Measurements from ENCODE around the gene E2F4.

Gene E2F4

GRCh38 chr16:67195676-67196075 is 3.7 kb downstream of the E2F4 start:
- Histone ChIP-seq H2AK5ac (ENCODE audit: low read length) (no peak overlapping the region), H3K36me3 (ENCODE audit: control insufficient read depth, insufficient read depth, low read length) (peaks cover 27% of the 10 kb centered on the region), H4K5ac (ENCODE audit: low read length) (no peak overlapping the region), H3K9ac (ENCODE audit: low read length) (no peak overlapping the region), H3K4me2 (ENCODE audit: low read length) (no peak overlapping the region), H2BK120ac (ENCODE audit: low read depth, low read length) (no peak overlapping the region), H3K79me2 (ENCODE audit: control insufficient read depth, insufficient read depth, low read length) (peaks cover 24% of the 10 kb centered on the region), H2BK15ac (replicated peaks; ENCODE audit: low read depth) (no peak overlapping the region), H3K27ac (ENCODE audit: low read depth, low read length) (no peak overlapping the region), H3K4ac (ENCODE audit: low read depth, low read length) (no peak overlapping the region), H3K4me3 (ENCODE audit: low read length) (no peak overlapping the region), H3K27me3 (ENCODE audit: insufficient read depth, low read length, poor library complexity) (no peaks in the 10 kb centered on the region), H2BK5ac (ENCODE audit: low read length) (no peak overlapping the region), H4K8ac (ENCODE audit: low read depth, low read length) (no peak overlapping the region), H3K18ac (ENCODE audit: low read length) (no peak overlapping the region), H3K79me1 (ENCODE audit: low read length) (peaks cover 16% of the 10 kb centered on the region), H3K4me1 (ENCODE audit: control insufficient read depth, low read depth, low read length) (peaks cover 3% of the 10 kb centered on the region), H3K23ac (ENCODE audit: low read length) (no peak overlapping the region), H3K56ac (ENCODE audit: low read length) (no peak overlapping the region)
- no CpG with 5 or more reads among the region's 5 CpGs for WGBS (ENCODE audit: extremely low coverage, insufficient coverage, low lambda C conversion rate)
- no peak for DNase-seq

DNA sequence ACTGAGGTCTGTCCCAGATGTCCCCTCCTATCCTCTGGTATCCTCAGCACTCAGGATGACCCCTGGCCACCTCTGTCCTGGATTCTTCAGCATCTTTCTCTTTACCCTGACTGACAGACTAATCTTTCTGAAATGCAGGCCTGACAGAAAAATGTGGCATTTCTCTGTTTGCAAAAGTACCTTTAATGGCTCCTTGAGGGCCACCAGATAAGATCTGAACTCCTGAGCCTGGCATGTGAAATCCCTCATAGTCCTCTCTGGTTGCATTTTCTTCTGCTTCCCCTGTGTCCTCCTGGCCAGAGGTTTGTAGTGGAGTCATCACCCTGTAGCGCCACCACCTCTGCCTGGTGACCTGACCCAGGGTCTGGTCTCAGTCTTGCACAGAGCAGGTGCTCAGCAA is 4.9 kb downstream of the E2F4 start:
- no peak overlapping the region for H3K4me2 ChIP-seq (ENCODE audit: low read length)
- H3K18ac ChIP-seq (ENCODE audit: low read length) = no peak overlapping the region
- H4K5ac ChIP-seq (ENCODE audit: low read length) = no peak overlapping the region
- no peak overlapping the region for H3K56ac ChIP-seq (ENCODE audit: low read length)
- no CpG with 5 or more reads among the region's 1 CpG for WGBS (ENCODE audit: extremely low coverage, insufficient coverage, low lambda C conversion rate)
- H2BK120ac ChIP-seq (ENCODE audit: low read depth, low read length) = no peak overlapping the region
- H3K27ac ChIP-seq (ENCODE audit: low read depth, low read length) = no peak overlapping the region
- no peak overlapping the region for H2BK15ac ChIP-seq (replicated peaks; ENCODE audit: low read depth)
- peaks cover 24% of the 10 kb centered on the region for H3K79me2 ChIP-seq (ENCODE audit: control insufficient read depth, insufficient read depth, low read length)
- peaks cover 16% of the 10 kb centered on the region for H3K79me1 ChIP-seq (ENCODE audit: low read length)
- no peak overlapping the region for H3K9ac ChIP-seq (ENCODE audit: low read length)
- H3K36me3 ChIP-seq (ENCODE audit: control insufficient read depth, insufficient read depth, low read length) = peaks cover 27% of the 10 kb centered on the region
- H4K8ac ChIP-seq (ENCODE audit: low read depth, low read length) = no peak overlapping the region
- H3K4ac ChIP-seq (ENCODE audit: low read depth, low read length) = no peak overlapping the region
- peaks cover 3% of the 10 kb centered on the region for H3K4me1 ChIP-seq (ENCODE audit: control insufficient read depth, low read depth, low read length)
- no peak for DNase-seq
- H3K23ac ChIP-seq (ENCODE audit: low read length) = no peak overlapping the region
- no peak overlapping the region for H2AK5ac ChIP-seq (ENCODE audit: low read length)
- H3K27me3 ChIP-seq (ENCODE audit: insufficient read depth, low read length, poor library complexity) = no peaks in the 10 kb centered on the region
- no peak overlapping the region for H3K4me3 ChIP-seq (ENCODE audit: low read length)
- no peak overlapping the region for H2BK5ac ChIP-seq (ENCODE audit: low read length)

GRCh38 chr16:67197704-67198103 is 5.7 kb downstream of the E2F4 start:
- whole genome bisulfite sequencing (ENCODE audit: extremely low coverage, insufficient coverage, low lambda C conversion rate) = no CpG with 5 or more reads among the region's 6 CpGs
- no peak for DNase-seq
- Histone ChIP-seq H3K79me2 (ENCODE audit: control insufficient read depth, insufficient read depth, low read length) (peaks cover 18% of the 10 kb centered on the region), H3K9ac (ENCODE audit: low read length) (no peak overlapping the region), H2BK5ac (ENCODE audit: low read length) (no peak overlapping the region), H4K5ac (ENCODE audit: low read length) (no peak overlapping the region), H3K27ac (ENCODE audit: low read depth, low read length) (no peak overlapping the region), H3K4me1 (ENCODE audit: control insufficient read depth, low read depth, low read length) (peaks cover 3% of the 10 kb centered on the region), H3K36me3 (ENCODE audit: control insufficient read depth, insufficient read depth, low read length) (peaks cover 27% of the 10 kb centered on the region), H2AK5ac (ENCODE audit: low read length) (no peak overlapping the region), H3K4me2 (ENCODE audit: low read length) (no peak overlapping the region), H2BK15ac (replicated peaks; ENCODE audit: low read depth) (no peak overlapping the region), H3K23ac (ENCODE audit: low read length) (no peak overlapping the region), H3K4ac (ENCODE audit: low read depth, low read length) (no peak overlapping the region), H3K27me3 (ENCODE audit: insufficient read depth, low read length, poor library complexity) (no peaks in the 10 kb centered on the region), H2BK120ac (ENCODE audit: low read depth, low read length) (no peak overlapping the region), H3K4me3 (ENCODE audit: low read length) (no peak overlapping the region), H3K18ac (ENCODE audit: low read length) (no peak overlapping the region), H3K56ac (ENCODE audit: low read length) (no peak overlapping the region), H4K8ac (ENCODE audit: low read depth, low read length) (no peak overlapping the region), H3K79me1 (ENCODE audit: low read length) (peaks cover 16% of the 10 kb centered on the region)

DNA sequence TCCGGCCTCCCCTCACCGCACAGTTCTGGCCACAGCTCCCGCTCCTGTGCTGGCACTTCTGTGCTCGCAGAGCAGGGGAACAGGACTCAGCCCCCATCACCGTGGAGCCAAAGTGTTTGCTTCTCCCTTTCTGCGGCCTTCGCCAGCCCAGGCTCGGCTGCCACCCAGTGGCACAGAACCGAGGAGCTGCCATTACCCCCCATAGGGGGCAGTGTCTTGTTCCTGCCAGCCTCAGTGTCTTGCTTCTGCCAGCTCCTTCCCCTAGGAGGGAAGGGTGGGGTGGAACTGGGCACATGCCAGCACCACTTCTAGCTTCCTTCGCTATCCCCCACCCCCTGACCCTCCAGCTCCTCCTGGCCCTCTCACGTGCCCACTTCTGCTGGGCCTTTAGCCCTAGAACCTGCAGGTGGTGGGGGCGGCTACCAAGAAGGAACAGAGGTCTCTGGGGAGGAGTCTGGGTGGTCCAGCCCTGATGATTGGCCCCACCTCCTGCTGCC is 6.3 kb downstream of the E2F4 start:
- H2BK120ac ChIP-seq (ENCODE audit: low read depth, low read length) = no peak overlapping the region
- H3K79me2 ChIP-seq (ENCODE audit: control insufficient read depth, insufficient read depth, low read length) = peaks cover 12% of the 10 kb centered on the region
- H3K18ac ChIP-seq (ENCODE audit: low read length) = no peak overlapping the region
- H2BK15ac ChIP-seq (replicated peaks; ENCODE audit: low read depth) = no peak overlapping the region
- H3K36me3 ChIP-seq (ENCODE audit: control insufficient read depth, insufficient read depth, low read length) = peaks cover 27% of the 10 kb centered on the region
- H3K27me3 ChIP-seq (ENCODE audit: insufficient read depth, low read length, poor library complexity) = no peaks in the 10 kb centered on the region
- H3K4me2 ChIP-seq (ENCODE audit: low read length) = no peak overlapping the region
- H3K4me1 ChIP-seq (ENCODE audit: control insufficient read depth, low read depth, low read length) = peaks cover under 1% of the 10 kb centered on the region
- no peak overlapping the region for H3K56ac ChIP-seq (ENCODE audit: low read length)
- no peak overlapping the region for H4K8ac ChIP-seq (ENCODE audit: low read depth, low read length)
- H2BK5ac ChIP-seq (ENCODE audit: low read length) = no peak overlapping the region
- no CpG with 5 or more reads among the region's 12 CpGs for WGBS (ENCODE audit: extremely low coverage, insufficient coverage, low lambda C conversion rate)
- H3K27ac ChIP-seq (ENCODE audit: low read depth, low read length) = no peak overlapping the region
- DNase-seq = peak; percentile 63
- no peak overlapping the region for H3K23ac ChIP-seq (ENCODE audit: low read length)
- H3K79me1 ChIP-seq (ENCODE audit: low read length) = peaks cover 11% of the 10 kb centered on the region
- no peak overlapping the region for H4K5ac ChIP-seq (ENCODE audit: low read length)
- H3K9ac ChIP-seq (ENCODE audit: low read length) = no peak overlapping the region
- H2AK5ac ChIP-seq (ENCODE audit: low read length) = no peak overlapping the region
- no peak overlapping the region for H3K4ac ChIP-seq (ENCODE audit: low read depth, low read length)
- H3K4me3 ChIP-seq (ENCODE audit: low read length) = no peak overlapping the region

- no peak within 1 kb of the TSS for H2BK15ac ChIP-seq (replicated peaks; ENCODE audit: low read depth)
- no peak within 1 kb of the TSS for H2AK5ac ChIP-seq (ENCODE audit: low read length)
- peak within 1 kb of the TSS; percentile 72 for H3K9ac ChIP-seq (ENCODE audit: low read length)
- peaks cover 4% of the 10 kb centered on the region for H3K79me1 ChIP-seq (ENCODE audit: low read length)
- no peak within 1 kb of the TSS for H2BK5ac ChIP-seq (ENCODE audit: low read length)
- no peaks in the 10 kb centered on the region for H3K27me3 ChIP-seq (ENCODE audit: insufficient read depth, low read length, poor library complexity)
- WGBS (ENCODE audit: extremely low coverage, insufficient coverage, low lambda C conversion rate) = no CpG with 5 or more reads among the region's 61 CpGs
- no peaks in the 10 kb centered on the region for H3K4me1 ChIP-seq (ENCODE audit: control insufficient read depth, low read depth, low read length)
- DNase-seq = peak; percentile 90
- peak within 1 kb of the TSS; percentile 76 for H3K4me2 ChIP-seq (ENCODE audit: low read length)
- no peak within 1 kb of the TSS for H3K23ac ChIP-seq (ENCODE audit: low read length)
- H2BK120ac ChIP-seq (ENCODE audit: low read depth, low read length) = no peak within 1 kb of the TSS
- peaks cover 27% of the 10 kb centered on the region for H3K36me3 ChIP-seq (ENCODE audit: control insufficient read depth, insufficient read depth, low read length)
- H4K5ac ChIP-seq (ENCODE audit: low read length) = no peak within 1 kb of the TSS
- H3K4ac ChIP-seq (ENCODE audit: low read depth, low read length) = no peak within 1 kb of the TSS
- peak within 1 kb of the TSS; percentile 47 for H3K4me3 ChIP-seq (ENCODE audit: low read length)
- H3K79me2 ChIP-seq (ENCODE audit: control insufficient read depth, insufficient read depth, low read length) = peaks cover 3% of the 10 kb centered on the region
- H3K56ac ChIP-seq (ENCODE audit: low read length) = peak within 1 kb of the TSS; percentile 81
- no peak within 1 kb of the TSS for H3K27ac ChIP-seq (ENCODE audit: low read depth, low read length)
- no peak within 1 kb of the TSS for H3K18ac ChIP-seq (ENCODE audit: low read length)
- H4K8ac ChIP-seq (ENCODE audit: low read depth, low read length) = no peak within 1 kb of the TSS
Measured at GRCh38 chr16:67199011-67199807, 7.3 kb downstream of the E2F4 start, which contains the start of gene ELMO3. Gene ELMO3 (plus strand): TSS chr16:67199131. CDS start chr16:67199327, 196 bp downstream.

Data from mesendoderm (in vitro differentiated cells).